ENCODE measurements around the gene CLEC2D.

DNA sequence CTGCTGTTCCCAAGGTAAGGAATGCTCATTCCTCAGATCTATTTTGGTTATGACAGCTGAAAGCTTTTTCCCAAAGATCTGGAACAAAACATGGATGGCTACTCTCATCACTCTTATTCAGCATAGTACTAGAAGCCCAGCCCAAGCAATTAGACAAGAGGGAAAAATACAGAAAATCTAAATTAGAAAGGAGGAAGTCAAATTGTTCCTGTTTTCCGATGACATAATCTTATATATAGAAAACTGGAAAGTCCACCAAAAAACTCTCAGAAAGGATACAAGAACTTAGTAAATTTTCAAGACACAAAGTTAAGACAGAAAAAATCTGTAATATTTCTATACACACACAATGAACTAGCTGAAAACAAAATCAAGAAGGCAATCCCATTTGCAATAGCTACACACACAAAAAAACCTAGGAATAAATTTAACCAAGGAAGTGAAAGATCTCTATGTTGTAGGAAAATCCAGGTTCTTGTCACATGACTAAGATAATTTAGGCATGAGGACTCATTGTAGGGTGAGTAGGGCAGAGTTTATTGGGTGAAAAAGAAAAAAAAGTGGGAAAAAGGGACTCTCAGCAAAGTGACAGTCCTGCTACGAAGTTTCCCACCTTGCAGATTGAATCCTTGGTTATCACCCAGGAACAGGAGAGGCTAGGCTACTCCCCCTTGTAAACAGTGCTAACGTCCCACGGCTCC, 33.2 kb upstream of the CLEC2D start:
- TF ChIP-seq, protein P1, sequence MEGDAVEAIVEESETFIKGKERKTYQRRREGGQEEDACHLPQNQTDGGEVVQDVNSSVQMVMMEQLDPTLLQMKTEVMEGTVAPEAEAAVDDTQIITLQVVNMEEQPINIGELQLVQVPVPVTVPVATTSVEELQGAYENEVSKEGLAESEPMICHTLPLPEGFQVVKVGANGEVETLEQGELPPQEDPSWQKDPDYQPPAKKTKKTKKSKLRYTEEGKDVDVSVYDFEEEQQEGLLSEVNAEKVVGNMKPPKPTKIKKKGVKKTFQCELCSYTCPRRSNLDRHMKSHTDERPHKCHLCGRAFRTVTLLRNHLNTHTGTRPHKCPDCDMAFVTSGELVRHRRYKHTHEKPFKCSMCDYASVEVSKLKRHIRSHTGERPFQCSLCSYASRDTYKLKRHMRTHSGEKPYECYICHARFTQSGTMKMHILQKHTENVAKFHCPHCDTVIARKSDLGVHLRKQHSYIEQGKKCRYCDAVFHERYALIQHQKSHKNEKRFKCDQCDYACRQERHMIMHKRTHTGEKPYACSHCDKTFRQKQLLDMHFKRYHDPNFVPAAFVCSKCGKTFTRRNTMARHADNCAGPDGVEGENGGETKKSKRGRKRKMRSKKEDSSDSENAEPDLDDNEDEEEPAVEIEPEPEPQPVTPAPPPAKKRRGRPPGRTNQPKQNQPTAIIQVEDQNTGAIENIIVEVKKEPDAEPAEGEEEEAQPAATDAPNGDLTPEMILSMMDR (IDR thresholded peaks at IDR 0.05; ENCODE audit: low read length), result no peak
- no peak for TF ChIP-seq EZH2 (IDR thresholded peaks at IDR 0.05; ENCODE audit: borderline replicate concordance, low read length)
